Measurements from ENCODE around the gene FOXP2.
"Not testable (repeated sequence)": the region's sequence is repeated elsewhere in the genome, so short reads cannot be mapped to it uniquely, and the experiment has no call there.

Gene FOXP2

DNA sequence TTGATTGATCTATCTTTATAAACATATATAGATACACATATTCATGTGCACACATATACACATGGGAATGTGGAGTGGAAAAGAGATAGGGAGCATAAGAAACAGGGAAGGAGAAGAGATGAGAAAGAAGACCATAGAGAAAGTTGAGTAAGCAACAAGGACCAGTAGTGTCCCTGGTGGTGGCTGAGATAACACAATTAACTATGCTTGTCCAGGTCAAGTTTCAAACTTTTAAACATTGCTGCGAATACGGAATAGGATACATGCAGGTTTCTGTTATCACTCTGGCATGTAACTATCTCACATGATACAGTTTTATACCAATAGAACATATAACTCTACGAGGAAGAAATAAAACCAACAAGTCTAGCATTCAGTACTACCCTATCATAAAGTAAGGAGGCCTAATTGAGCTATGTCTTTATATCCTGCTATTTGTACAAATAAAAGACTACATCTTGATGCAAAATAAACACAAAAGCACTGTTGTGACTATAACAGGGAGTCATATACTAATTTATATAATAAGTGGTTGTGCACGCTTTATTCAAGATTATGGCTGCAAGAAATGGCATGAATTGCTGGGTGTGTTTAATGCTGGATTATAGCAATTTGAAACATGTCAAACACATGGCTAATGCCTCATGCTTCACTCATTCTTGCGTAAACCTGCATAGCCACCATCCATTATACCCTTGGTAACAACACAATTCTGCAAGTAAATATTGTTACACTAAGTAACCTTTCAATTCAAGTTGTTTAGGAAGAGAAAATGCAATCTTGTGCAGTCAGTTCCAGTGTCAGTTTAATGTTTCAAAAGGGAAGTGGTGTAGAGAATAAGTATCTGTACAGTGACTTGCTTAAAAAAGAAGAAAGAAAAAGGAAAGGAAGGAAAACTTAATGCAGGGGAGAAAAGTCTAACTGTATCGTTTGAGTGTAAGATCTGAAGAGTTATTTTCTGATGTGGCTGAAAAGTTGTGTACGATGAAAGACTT, 8.2 kb downstream of the FOXP2 start:
- no peak for DNase-seq

DNA sequence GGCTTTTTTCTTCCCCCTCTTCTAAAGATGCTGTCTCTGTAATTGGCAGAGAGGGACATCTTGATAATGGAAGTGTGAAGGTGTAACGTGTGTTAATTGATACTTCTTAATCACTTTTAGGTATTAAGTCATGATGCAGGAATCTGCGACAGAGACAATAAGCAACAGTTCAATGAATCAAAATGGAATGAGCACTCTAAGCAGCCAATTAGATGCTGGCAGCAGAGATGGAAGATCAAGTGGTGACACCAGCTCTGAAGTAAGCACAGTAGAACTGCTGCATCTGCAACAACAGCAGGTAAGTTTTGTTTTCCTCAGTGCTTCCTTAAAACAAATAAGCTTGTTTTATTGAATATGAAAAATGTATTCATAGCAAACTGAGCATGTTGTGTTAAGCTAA, 11.8 kb downstream of the FOXP2 start:
- no peak for DNase-seq

DNA sequence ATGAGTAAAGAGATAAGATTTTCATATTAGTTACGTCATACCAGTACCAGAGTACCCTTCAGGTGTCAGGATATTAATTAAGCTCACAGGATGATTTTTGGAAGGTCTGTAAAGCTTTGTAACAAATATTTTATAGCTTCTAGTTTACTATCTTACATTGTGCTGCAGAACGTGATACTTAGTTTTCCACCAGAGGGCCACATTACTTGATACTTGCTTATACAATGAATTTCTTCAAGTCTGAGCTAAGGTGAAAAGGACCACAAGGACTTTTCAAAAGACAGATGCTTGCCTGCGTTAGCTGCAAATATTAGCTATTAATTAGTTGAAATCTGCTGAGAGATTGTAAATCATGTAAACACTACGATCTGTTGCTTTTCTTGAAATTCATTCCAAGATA, 12.2 kb downstream of the FOXP2 start:
- no peak for DNase-seq

GRCh38 chr7:114428211-114428610, 13.6 kb downstream of the FOXP2 start:
- no peak for DNase-seq

- DNase-seq, result no peak
These were observed 16.6 kb downstream of the FOXP2 start for GRCh38 chr7:114431189-114431588.

DNA sequence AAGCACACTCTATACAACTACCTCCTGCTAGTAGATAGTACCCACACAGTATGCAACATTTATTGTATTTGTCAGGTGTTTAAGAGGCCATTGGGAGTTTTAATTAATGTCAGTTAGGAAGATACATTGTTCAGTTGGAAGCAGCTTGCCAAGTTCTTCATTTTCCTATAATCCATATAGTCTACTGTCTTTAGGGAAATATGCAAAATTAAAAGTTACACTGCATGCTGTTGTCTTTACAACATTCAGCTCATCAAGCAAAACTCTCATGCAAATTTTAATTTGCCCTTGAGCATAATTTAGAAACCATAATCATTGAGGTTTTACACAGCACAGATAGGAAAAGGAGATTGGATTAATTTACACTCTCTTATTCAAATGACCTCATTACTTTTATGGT, 17.4 kb downstream of the FOXP2 start:
- DNase-seq, result no peak

- DNase-seq, result no peak
These were observed 18.1 kb downstream of the FOXP2 start for GRCh38 chr7:114432703-114433102.

GRCh38 chr7:114439581-114439980, 25.0 kb downstream of the FOXP2 start:
- no peak for DNase-seq

DNA sequence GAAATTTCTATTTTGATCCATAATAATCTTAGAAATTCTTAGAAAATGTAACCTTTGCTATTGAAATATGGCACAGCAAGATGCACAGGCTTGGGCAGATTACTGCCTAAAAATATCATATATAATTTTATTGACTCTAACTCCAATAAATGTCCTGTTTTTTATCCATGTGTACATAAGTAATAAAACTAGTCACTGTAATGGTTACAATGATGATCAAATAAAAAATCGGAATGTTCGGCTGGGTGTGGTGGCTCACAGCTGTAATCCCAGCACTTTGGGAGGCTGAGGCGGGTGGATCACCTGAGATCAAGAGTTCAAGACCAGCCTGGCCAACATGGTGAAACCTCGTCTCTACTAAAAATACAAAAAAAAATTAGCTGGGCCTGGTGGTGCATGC, 26.3 kb downstream of the FOXP2 start:
- DNase-seq, result not testable (repeated sequence)

- no peak for DNase-seq
These were observed 29.6 kb downstream of the FOXP2 start for GRCh38 chr7:114444196-114444595.

- no peak for DNase-seq
These were observed 35.8 kb downstream of the FOXP2 start for GRCh38 chr7:114450431-114450830.

GRCh38 chr7:114459574-114459973, 45.0 kb downstream of the FOXP2 start:
- DNase-seq, result no peak

- DNase-seq, result no peak
These were observed 45.4 kb downstream of the FOXP2 start for GRCh38 chr7:114460021-114460420.

DNA sequence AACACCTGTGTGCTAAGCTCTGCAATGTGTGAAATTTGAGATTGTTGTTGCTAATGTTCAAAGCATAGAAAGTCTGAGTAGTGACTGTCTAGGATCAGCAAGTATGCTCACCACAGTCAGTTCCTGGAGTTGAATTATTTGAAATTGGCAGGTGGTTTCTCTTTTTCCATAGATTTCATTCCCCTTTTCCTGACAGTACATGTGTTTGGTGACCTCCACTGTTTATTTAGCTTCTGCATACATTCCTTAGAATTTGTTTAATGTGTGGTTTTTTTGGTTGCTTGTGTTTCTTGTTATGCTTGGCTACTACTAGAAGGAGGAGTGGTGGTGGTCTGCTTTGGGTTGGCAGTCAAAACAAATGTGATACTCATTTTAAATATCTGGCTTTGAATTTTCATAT, 52.3 kb downstream of the FOXP2 start:
- DNase-seq, result no peak

GRCh38 chr7:114468844-114469243, 54.2 kb downstream of the FOXP2 start:
- no peak for DNase-seq

GRCh38 chr7:114472896-114473512, 58.4 kb downstream of the FOXP2 start:
- DNase-seq, result no peak

GRCh38 chr7:114478384-114478783, 63.8 kb downstream of the FOXP2 start:
- no peak for DNase-seq

- DNase-seq, result no peak
These were observed 67.4 kb downstream of the FOXP2 start for GRCh38 chr7:114481999-114482398.

GRCh38 chr7:114484226-114484625, 69.6 kb downstream of the FOXP2 start:
- DNase-seq, result no peak

- DNase-seq, result no peak
These were observed 72.6 kb downstream of the FOXP2 start for GRCh38 chr7:114487174-114487573.

- no peak for DNase-seq
These were observed 74.1 kb downstream of the FOXP2 start for GRCh38 chr7:114488696-114489095.

GRCh38 chr7:114497491-114497890, 82.9 kb downstream of the FOXP2 start:
- DNase-seq, result not testable (repeated sequence)

DNA sequence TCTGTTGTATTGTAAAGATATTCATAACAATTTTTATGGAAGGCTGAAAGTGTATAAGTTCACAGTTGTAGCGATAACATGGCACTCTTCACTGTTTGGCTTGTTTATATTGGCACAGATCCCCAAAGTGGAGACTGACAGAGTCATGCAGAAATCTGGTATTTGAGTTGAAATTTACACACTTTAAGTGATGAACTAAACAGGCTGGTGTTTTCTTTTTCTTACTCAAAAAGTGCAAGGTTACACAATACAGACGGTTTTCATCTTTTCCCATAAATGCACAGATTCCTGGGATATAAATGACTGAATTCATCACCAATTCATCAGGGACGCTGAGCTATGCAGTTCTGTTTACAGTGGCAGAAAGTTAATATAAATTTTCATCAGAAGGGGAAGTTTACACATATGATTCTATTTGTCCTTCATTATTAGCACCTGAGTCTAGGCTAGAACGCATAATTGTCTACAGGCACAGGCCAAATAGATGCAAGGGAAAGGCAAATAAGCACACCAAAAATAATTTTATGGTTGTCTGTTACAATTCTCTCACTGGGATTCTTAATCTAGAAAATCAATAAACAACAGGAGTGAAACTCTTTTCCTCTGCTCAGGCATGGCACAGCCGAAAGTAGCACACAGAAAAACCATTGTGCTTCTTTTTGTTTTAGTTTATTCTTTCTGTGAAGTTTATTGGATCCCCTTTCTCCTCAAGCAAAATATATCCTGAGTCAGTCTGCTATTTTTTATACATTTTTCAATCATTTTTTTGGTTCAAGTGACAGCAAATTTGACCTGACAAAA, 88.0 kb downstream of the FOXP2 start:
- DNase-seq, result no peak
